Tibial nerve (tissue), 4 donors: Measurements from ENCODE around the gene MDK. TPM values are rescaled to one million over a fixed set of nuclear protein-coding genes. Genes with fewer than 3 reads are reported as not detected.

Source experiments
- DNase-seq, 2 donors: peaks; one replicate each; pipeline ENCODE4 v3.0.0-alpha.2; 2019; ENCODE audit warnings: low spot score in 2 of 2
- H3K27ac ChIP-seq, 4 donors: fragments of 200-600 bp; sonication (generic) in 3 of 4; one replicate each; pipeline ENCODE4 v1.5.1; 2017 to 2019; ENCODE audit warnings: mild to moderate bottlenecking in 1 of 4
- H3K27me3 ChIP-seq, 2 donors: fragments of 200-600 bp; sonication (generic) in 1 of 2; one replicate each; pipeline versions ENCODE4 v1.5.1 to v1.6.0; 2017 to 2019
- H3K36me3 ChIP-seq, 3 donors: fragments of 200-600 bp; sonication (generic); one replicate each; pipeline ENCODE4 v1.5.1; 2018 to 2019
- H3K4me1 ChIP-seq, 4 donors: fragments of 200-600 bp; sonication (generic) in 3 of 4; one replicate each; pipeline ENCODE4 v1.5.1; 2017 to 2019
- H3K4me3 ChIP-seq, 4 donors: fragments of 200-600 bp; sonication (generic) in 3 of 4; one replicate each; pipeline ENCODE4 v1.5.1; 2017 to 2019; ENCODE audit warnings: mild to moderate bottlenecking in 1 of 4, moderate library complexity in 1 of 4
- H3K9me3 ChIP-seq, 4 donors: fragments of 200-600 bp; sonication (generic) in 3 of 4; one replicate each; pipeline ENCODE4 v1.5.1; 2017 to 2019
- EP300 ChIP-seq, 2 donors: sonication (generic); formaldehyde crosslinking; IDR thresholded peaks; one replicate each; pipeline ENCODE4 v1.6.1; 2017; ENCODE audit warnings: antibody characterized with exemption in 2 of 2, mild to moderate bottlenecking in 1 of 2
- POLR2A ChIP-seq, 2 donors: fragments of 450-650 bp; IDR thresholded peaks; one replicate each; pipeline ENCODE4 v1.6.1; 2017; ENCODE audit warnings: antibody characterized with exemption in 2 of 2, mild to moderate bottlenecking in 2 of 2, moderate library complexity in 2 of 2
- WGBS, 2 donors: methylation state at CpG; one replicate each; pipeline ENCODE4 v1.1.5; 2018; 5-methylcytosine and 5-hydroxymethylcytosine counted together
- total RNA-seq, 4 donors: library from RNA; depleted of rRNA; stranded (reverse); fragments of >200 nt; gene quantifications; one replicate each; pipeline ENCODE4 v1.1.0, GENCODE V29; 2016
- TF ChIP-seq, protein P1 (sequence below), 5 experiments: fragments of 200-600 bp in 3 of 5; fragments of 450-650 bp in 2 of 5; sonication (generic) in 3 of 5; IDR thresholded peaks; one replicate each; pipeline ENCODE4 v1.5.1; 2016 to 2019; ENCODE audit warnings: antibody characterized with exemption in 5 of 5, mild to moderate bottlenecking in 3 of 5, moderate library complexity in 2 of 5

The MDK gene
- total RNA-seq, 4 donors from 2014 or later, result 48.1 to 107 (median 57.3) TPM

DNA sequence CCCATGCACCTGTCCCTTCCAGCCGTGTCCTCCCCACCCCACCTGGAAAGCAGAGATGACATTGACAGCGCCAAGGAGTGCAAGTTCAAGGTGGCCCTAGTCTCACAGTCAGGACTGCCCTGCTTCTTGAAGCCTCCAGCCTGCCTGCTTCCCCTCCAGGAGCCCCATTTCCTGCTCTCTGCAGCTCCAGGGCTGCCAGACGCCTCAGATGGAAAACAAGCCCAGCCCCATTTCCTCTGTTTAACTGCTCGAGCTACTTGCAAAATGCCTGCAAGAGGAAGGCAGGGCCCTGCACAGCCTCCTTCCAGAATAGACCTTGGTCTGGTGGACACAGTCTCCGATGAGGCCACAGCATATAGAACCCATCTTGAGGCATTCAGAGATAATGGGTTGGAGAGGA, 39.2 kb upstream of the MDK start:
- H3K4me1 ChIP-seq, result peaks cover 0 to 25% (median 0%) of the 10 kb centered on the region in 4 donors
- DNase-seq, result no peak
- H3K9me3 ChIP-seq, result no peaks in the 10 kb centered on the region
- no peak overlapping the region for H3K27ac ChIP-seq
- TF ChIP-seq, protein P1, sequence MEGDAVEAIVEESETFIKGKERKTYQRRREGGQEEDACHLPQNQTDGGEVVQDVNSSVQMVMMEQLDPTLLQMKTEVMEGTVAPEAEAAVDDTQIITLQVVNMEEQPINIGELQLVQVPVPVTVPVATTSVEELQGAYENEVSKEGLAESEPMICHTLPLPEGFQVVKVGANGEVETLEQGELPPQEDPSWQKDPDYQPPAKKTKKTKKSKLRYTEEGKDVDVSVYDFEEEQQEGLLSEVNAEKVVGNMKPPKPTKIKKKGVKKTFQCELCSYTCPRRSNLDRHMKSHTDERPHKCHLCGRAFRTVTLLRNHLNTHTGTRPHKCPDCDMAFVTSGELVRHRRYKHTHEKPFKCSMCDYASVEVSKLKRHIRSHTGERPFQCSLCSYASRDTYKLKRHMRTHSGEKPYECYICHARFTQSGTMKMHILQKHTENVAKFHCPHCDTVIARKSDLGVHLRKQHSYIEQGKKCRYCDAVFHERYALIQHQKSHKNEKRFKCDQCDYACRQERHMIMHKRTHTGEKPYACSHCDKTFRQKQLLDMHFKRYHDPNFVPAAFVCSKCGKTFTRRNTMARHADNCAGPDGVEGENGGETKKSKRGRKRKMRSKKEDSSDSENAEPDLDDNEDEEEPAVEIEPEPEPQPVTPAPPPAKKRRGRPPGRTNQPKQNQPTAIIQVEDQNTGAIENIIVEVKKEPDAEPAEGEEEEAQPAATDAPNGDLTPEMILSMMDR (IDR thresholded peaks at IDR 0.05), result no peak
- TF ChIP-seq POLR2A (IDR thresholded peaks at IDR 0.05), result no peak
- TF ChIP-seq EP300 (IDR thresholded peaks at IDR 0.05), result no peak
- H3K36me3 ChIP-seq, result no peaks in the 10 kb centered on the region
- WGBS, 2 donors, result 41 to 43% methylated on average over 4 to 5 of the region's 5 CpGs
- H3K4me3 ChIP-seq, result no peak overlapping the region
- peaks cover 0 to 6% of the 10 kb centered on the region in 2 donors for H3K27me3 ChIP-seq

DNA sequence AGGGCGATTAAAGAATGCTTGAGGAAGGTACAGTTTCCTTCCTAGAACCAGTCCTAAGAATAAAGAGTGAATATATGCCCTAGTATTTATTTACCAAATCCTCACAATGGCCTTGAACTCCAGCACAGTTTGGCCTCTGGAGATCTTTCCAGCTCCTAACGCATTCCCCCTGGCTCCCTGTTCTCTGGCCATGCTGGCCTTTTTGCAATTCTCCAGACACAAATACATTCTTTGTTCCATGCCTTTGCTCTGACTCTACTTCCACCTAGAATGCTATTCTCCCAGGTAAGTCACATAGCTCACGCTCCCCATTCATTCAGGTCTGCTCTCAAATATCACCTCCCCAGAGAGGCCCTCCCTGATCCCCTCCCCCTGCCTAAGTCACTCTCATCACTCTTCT, 37.9 kb upstream of the MDK start:
- Histone ChIP-seq H3K9me3 (no peaks in the 10 kb centered on the region), H3K4me3 (no peak overlapping the region), H3K27me3 (no peaks in the 10 kb centered on the region), H3K27ac (no peak overlapping the region), H3K36me3 (no peaks in the 10 kb centered on the region), H3K4me1 (peaks cover 0 to 33% (median 7%) of the 10 kb centered on the region in 4 donors)
- no peak for DNase-seq
- TF ChIP-seq EP300 (IDR thresholded peaks at IDR 0.05), result no peak
- TF ChIP-seq, protein P1 (IDR thresholded peaks at IDR 0.05), result no peak
- no peak for TF ChIP-seq POLR2A (IDR thresholded peaks at IDR 0.05)
- 65 to 76% methylated on average over 3 of the region's 3 CpGs for WGBS, 2 donors

DNA sequence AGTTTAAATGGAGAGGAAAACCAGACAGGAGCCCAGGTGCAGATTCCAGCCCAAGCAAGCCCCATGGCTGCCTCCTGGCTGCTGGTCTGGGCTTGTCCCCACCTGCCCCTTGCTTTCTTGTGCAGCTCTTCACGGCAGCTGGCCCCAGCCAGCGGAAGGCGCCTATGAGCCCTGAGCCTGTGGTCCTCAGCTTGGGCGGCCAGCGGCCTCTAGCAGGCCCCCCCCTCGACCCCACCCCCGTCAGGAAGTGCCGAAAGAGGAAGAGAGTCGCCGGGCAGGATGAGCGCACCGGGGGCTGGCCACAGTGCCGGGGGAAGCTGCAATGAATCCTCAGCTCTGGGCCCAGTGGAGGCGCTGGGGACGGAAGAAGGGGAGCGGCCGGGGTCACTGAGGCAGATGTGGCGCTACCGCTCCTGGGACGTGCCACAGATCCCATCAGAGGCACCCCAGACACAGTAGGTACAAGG, 36.3 kb upstream of the MDK start:
- Histone ChIP-seq H3K36me3 (no peaks in the 10 kb centered on the region), H3K9me3 (no peaks in the 10 kb centered on the region), H3K4me1 (peaks cover 0 to 38% (median 17%) of the 10 kb centered on the region in 4 donors), H3K27me3 (no peaks in the 10 kb centered on the region), H3K27ac (peak overlapping the region in 3 of 4 donors; percentile 40 to 67 (median 65)), H3K4me3 (peak overlapping the region; percentile 12 to 91 (median 26))
- WGBS, 2 donors, result 38 to 80% methylated on average over 1 to 20 of the region's 20 CpGs
- DNase-seq, result no peak
- no peak for TF ChIP-seq POLR2A (IDR thresholded peaks at IDR 0.05)
- TF ChIP-seq, protein P1 (IDR thresholded peaks at IDR 0.05), result no peak
- TF ChIP-seq EP300 (IDR thresholded peaks at IDR 0.05), result no peak

DNA sequence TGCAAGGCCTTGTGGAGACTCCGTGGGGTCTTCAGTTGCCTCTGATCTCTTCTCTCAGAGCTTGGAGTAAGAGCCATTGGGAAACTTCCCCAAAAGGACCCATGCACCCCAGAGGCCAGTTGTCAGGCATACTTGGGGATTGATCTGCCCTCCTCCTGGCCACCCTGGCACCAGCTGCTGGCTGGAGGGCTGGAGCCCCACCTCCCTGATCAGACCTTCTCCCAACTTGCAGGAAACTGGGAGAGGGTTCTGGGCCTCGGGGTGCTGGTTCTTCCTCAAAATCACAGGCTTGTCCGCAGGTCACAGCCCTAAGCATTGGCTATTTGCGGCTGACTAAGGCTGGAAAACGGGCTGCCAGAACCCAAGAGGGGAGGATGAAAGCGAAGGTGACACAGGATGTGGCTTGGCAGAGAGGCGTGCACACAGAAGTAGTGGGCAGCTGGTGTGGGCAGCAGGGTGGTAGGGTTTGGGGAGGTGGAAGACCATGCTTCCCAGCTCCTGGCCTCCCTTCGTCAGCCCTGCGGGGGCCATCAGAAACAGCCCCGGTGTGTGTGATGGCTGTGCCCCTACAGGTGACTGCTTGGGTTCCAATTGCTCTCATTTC, 35.5 kb upstream of the MDK start:
- TF ChIP-seq POLR2A (IDR thresholded peaks at IDR 0.05) (no peak), EP300 (IDR thresholded peaks at IDR 0.05) (no peak)
- TF ChIP-seq, protein P1 (IDR thresholded peaks at IDR 0.05), result no peak
- H3K27ac ChIP-seq, result peak overlapping the region in 2 of 4 donors; percentile 65 to 67
- DNase-seq, result no peak

DNA sequence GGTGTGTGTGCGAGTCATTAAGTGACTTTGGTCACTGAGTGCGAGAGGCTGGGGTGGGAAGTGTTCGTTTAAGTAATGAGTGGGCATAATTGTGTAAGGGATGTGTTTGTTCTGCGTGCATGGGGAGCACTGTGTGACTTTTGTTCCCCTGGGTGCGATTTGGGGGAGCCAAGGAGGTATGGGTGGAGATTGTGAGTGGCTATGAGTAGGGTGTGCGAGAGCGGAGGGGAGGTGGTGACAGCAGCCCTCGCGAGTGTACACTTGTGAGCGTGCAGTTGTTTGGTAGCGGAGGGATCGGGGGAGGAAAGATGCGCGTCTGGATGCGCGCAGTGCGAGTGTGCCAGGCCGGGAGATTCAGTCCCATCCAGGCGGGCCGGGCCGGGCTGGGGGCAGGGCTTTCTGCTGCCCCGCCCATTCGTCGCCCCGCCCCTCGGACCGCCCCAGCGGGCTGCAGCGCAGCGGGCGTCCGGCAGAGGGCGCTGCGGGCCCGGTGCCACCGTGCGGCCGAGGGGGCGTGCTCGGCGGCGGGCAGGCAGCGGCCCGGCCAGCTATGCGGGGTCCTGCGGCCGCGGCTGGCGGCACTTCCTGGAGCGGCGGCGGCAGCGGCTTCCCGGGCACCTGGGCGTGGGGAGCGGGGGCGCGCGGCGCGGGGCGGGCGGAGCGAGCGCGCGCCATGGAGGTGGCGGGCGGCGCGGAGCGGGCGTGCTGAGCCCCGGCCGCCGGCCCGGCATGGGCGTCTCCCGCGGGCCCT, 34.4 kb upstream of the MDK start, which contains the start of gene DGKZ:
TSS of gene DGKZ (plus strand) at position 578 of the 751 bp plus-strand sequence. CDS start 197 bp downstream, outside the sequence.
- Histone ChIP-seq H3K4me1 (peaks cover 0 to 57% (median 27%) of the 10 kb centered on the region in 4 donors), H3K27ac (peak within 1 kb of the TSS; percentile 35 to 80 (median 78)), H3K4me3 (peak within 1 kb of the TSS; percentile 70 to 91 (median 80)), H3K36me3 (no peaks in the 10 kb centered on the region), H3K9me3 (no peaks in the 10 kb centered on the region), H3K27me3 (no peaks in the 10 kb centered on the region)
- WGBS, 2 donors, result 8 to 20% methylated on average over 24 to 37 of the region's 80 CpGs
- peak; percentile 68 to 71 for DNase-seq
- TF ChIP-seq EP300 (IDR thresholded peaks at IDR 0.05) (peak in 1 of 2 donors; percentile 20), POLR2A (IDR thresholded peaks at IDR 0.05) (peak in 1 of 2 donors; percentile 36)
- TF ChIP-seq, protein P1 (IDR thresholded peaks at IDR 0.05), result peak; percentile 84 to 100 (median 99)

More for the DNA sequence above, 35.5 kb upstream of the MDK start:
- no peaks in the 10 kb centered on the region for H3K9me3 ChIP-seq
- peak overlapping the region; percentile 12 to 91 (median 26) for H3K4me3 ChIP-seq
- no peaks in the 10 kb centered on the region for H3K27me3 ChIP-seq
- peaks cover 0 to 46% (median 18%) of the 10 kb centered on the region in 4 donors for H3K4me1 ChIP-seq
- H3K36me3 ChIP-seq, result no peaks in the 10 kb centered on the region
- WGBS, 2 donors, result 72 to 82% methylated on average over 8 to 10 of the region's 10 CpGs
